Transverse colon (tissue), 4 donors: ENCODE results near the gene GABRA6. TPM values are rescaled to one million over a fixed set of nuclear protein-coding genes. Genes with fewer than 3 reads are reported as not detected.

Source experiments
- DNase-seq: peaks from one replicate; pipeline ENCODE4 v3.0.0-alpha.2; 2019
- H3K27ac ChIP-seq, 4 donors: fragments of 200-600 bp; sonication (generic); 2 replicates each; pipeline ENCODE4 v1.5.1; 2016 to 2018; ENCODE audit warnings: inconsistent platforms in 4 of 4
- H3K27me3 ChIP-seq: fragments of 200-600 bp; sonication (generic); 2 replicates; pipeline ENCODE4 v1.5.1; 2017; ENCODE audit warnings: inconsistent platforms
- H3K36me3 ChIP-seq, 4 donors: fragments of 200-600 bp; sonication (generic); 2 replicates each; pipeline ENCODE4 v1.5.1; 2017 to 2019; ENCODE audit warnings: inconsistent platforms in 4 of 4
- H3K4me1 ChIP-seq, 4 donors: fragments of 200-600 bp; sonication (generic); 2 replicates each; pipeline ENCODE4 v1.5.1; 2017 to 2020; ENCODE audit warnings: inconsistent platforms in 4 of 4
- H3K4me3 ChIP-seq, 4 donors: fragments of 200-600 bp; sonication (generic); 1 replicate in 1 of 4; 2 replicates in 3 of 4; pipeline versions ENCODE4 v1.5.1 to v1.6.1; 2017 to 2019; ENCODE audit warnings: inconsistent platforms in 4 of 4
- H3K9me3 ChIP-seq, 2 donors: fragments of 200-600 bp; sonication (generic); 2 replicates each; pipeline ENCODE4 v1.5.1; 2017 to 2019; ENCODE audit warnings: inconsistent platforms in 2 of 2
- EP300 ChIP-seq: sonication (generic); formaldehyde crosslinking; IDR thresholded peaks from one replicate; pipeline ENCODE4 v1.6.1; 2017; ENCODE audit warnings: antibody characterized with exemption, low read depth
- POLR2A ChIP-seq: fragments of 450-650 bp; IDR thresholded peaks from one replicate; pipeline ENCODE4 v1.6.1; 2016; ENCODE audit warnings: antibody characterized with exemption, mild to moderate bottlenecking, moderate library complexity
- POLR2AphosphoS5 ChIP-seq, 3 donors: sonication (generic); formaldehyde crosslinking; IDR thresholded peaks; one replicate each; pipeline ENCODE4 v1.6.1; 2016; ENCODE audit warnings: antibody characterized with exemption in 3 of 3
- WGBS, 2 donors: methylation state at CpG; one replicate each; pipeline ENCODE4 v1.1.5; 2018; ENCODE audit warnings: low coverage in 1 of 2; 5-methylcytosine and 5-hydroxymethylcytosine counted together
- in situ Hi-C, 4 donors: fragments of 200-750 bp; cut with MboI; loops; one replicate each; pipeline versions ENCODE4 v1.15.0 to v1.15.1; 2017; ENCODE audit warnings: low sequenced_read_pairs in 3 of 4, low pct_ligation_motif_present in 1 of 4, low pct_unique_long_range_greater_than_20kb in 1 of 4
- intact Hi-C: fragments of 100-400 bp; cut with DNase I; formaldehyde crosslinking; loops from one replicate; pipeline ENCODE4 v1.15.1; 2023; ENCODE audit warnings: low total_unique reads
- total RNA-seq, 4 donors: library from RNA; depleted of rRNA; stranded (reverse); fragments of >200 nt; gene quantifications; one replicate each; pipeline ENCODE4 v1.1.0, GENCODE V29; 2016
- TF ChIP-seq, protein P1 (sequence below), 5 experiments: fragments of 200-600 bp in 3 of 5; fragments of 450-650 bp in 2 of 5; sonication (generic) in 3 of 5; IDR thresholded peaks; 1 replicate in 2 of 5; 2 replicates in 3 of 5; pipeline ENCODE4 v1.5.1; 2016 to 2017; ENCODE audit warnings: antibody characterized with exemption in 5 of 5, inconsistent platforms in 3 of 5, mild to moderate bottlenecking in 2 of 5, moderate library complexity in 1 of 5

Gene GABRA6
- total RNA-seq, 4 donors from 2014 or later: not detected

DNA sequence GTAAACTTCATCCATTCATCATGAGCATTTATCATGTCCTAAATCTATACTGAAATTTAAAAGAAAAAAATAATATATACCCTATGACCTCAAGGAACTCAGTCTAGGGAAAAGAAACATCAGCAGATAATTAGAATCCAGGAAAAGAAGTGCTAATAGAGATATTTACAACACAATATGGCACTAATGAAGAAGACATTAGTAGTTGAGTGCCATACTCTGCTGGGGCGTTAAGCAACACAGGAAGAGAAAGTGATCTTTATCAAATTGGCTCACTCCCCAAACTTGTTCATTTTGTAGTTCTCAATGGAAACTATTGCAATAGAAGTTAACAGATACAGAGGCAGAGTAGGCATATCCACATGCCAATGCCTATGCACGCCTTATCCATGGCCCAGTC lies 27.5 kb downstream of the GABRA6 start:
- H3K36me3 ChIP-seq: no peaks in the 10 kb centered on the region
- intact Hi-C loops: no loop called here
- H3K27ac ChIP-seq: no peak overlapping the region
- no peaks in the 10 kb centered on the region for H3K27me3 ChIP-seq
- in situ Hi-C loops: no loop called here
- WGBS, 2 donors: 51% methylated on average over 2 of the region's 2 CpGs; no CpG with 5 or more reads in 1 of the 2 donors
- H3K4me1 ChIP-seq: no peaks in the 10 kb centered on the region
- TF ChIP-seq POLR2AphosphoS5 (IDR thresholded peaks at IDR 0.05) (no peak), EP300 (no peak), POLR2A (no peak)
- TF ChIP-seq, protein P1, sequence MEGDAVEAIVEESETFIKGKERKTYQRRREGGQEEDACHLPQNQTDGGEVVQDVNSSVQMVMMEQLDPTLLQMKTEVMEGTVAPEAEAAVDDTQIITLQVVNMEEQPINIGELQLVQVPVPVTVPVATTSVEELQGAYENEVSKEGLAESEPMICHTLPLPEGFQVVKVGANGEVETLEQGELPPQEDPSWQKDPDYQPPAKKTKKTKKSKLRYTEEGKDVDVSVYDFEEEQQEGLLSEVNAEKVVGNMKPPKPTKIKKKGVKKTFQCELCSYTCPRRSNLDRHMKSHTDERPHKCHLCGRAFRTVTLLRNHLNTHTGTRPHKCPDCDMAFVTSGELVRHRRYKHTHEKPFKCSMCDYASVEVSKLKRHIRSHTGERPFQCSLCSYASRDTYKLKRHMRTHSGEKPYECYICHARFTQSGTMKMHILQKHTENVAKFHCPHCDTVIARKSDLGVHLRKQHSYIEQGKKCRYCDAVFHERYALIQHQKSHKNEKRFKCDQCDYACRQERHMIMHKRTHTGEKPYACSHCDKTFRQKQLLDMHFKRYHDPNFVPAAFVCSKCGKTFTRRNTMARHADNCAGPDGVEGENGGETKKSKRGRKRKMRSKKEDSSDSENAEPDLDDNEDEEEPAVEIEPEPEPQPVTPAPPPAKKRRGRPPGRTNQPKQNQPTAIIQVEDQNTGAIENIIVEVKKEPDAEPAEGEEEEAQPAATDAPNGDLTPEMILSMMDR (IDR thresholded peaks at IDR 0.05): no peak
- no peak overlapping the region for H3K4me3 ChIP-seq
- DNase-seq: no peak
- H3K9me3 ChIP-seq: no peaks in the 10 kb centered on the region

DNA sequence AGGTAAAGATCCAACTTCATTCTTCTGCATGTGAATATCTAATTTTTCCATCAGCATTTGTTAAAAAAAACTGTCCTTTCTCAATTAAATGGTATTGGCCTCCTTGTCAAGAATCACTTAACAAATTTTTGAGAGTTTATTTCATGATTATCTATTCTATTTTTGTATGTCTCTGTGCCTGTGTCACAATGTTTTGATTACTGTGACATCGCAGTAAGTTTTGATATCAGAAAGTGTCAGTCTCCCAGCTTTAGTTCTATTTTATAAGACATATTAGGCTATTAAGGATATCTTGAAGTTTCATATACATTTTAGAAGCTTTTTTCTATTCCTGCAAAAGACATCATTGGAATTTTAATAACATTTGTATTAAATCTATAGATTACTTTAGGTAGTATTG lies 33.6 kb downstream of the GABRA6 start:
- H3K36me3 ChIP-seq: no peaks in the 10 kb centered on the region
- in situ Hi-C loops: no loop called here
- H3K4me1 ChIP-seq: no peaks in the 10 kb centered on the region
- H3K4me3 ChIP-seq: no peak overlapping the region
- no peaks in the 10 kb centered on the region for H3K9me3 ChIP-seq
- TF ChIP-seq EP300 (no peak), POLR2AphosphoS5 (IDR thresholded peaks at IDR 0.05) (no peak), POLR2A (no peak)
- TF ChIP-seq, protein P1 (IDR thresholded peaks at IDR 0.05): no peak
- no peak overlapping the region for H3K27ac ChIP-seq
- no peaks in the 10 kb centered on the region for H3K27me3 ChIP-seq
- DNase-seq: no peak
- intact Hi-C loops: no loop called here
- 96 to 100% methylated on average over 1 of the region's 1 CpG for WGBS, 2 donors

- Histone ChIP-seq H3K36me3 (no peaks in the 10 kb centered on the region), H3K27me3 (no peaks in the 10 kb centered on the region), H3K9me3 (no peaks in the 10 kb centered on the region), H3K4me1 (no peaks in the 10 kb centered on the region), H3K27ac (no peak overlapping the region), H3K4me3 (no peak overlapping the region)
- in situ Hi-C loops: no loop called here
- DNase-seq: no peak
- intact Hi-C loops: no loop called here
- TF ChIP-seq, protein P1 (IDR thresholded peaks at IDR 0.05): no peak
- TF ChIP-seq POLR2AphosphoS5 (IDR thresholded peaks at IDR 0.05): no peak
Measured at GRCh38 chr5:161720460-161720859, 34.9 kb downstream of the GABRA6 start.

DNA sequence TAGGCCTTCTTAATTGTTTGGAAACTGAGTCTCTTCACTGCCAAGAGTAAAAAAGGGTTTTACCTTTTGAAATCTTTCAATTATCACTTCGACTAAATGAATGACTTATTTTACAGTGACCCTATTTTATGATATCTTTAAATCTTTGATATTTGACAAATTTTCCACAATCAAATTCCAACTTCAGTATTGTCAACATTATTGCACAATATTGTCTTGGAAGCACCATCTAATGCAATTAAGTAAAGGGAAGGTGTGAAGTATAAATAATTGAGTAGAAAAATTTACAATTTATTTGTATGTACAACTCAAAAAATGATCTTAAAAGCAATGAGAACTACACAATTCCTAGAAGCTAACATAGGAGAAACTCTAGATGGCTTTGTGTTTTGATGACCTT lies 49.2 kb downstream of the GABRA6 start:
- intact Hi-C loops (no loop called here), in situ Hi-C loops (no loop called here)
- H3K36me3 ChIP-seq: no peaks in the 10 kb centered on the region
- no peaks in the 10 kb centered on the region for H3K27me3 ChIP-seq
- no peak overlapping the region for H3K27ac ChIP-seq
- H3K4me1 ChIP-seq: no peaks in the 10 kb centered on the region
- no peak for TF ChIP-seq POLR2A
- no peak for TF ChIP-seq EP300
- TF ChIP-seq, protein P1 (IDR thresholded peaks at IDR 0.05): no peak
- no peak for TF ChIP-seq POLR2AphosphoS5 (IDR thresholded peaks at IDR 0.05)
- H3K4me3 ChIP-seq: no peak overlapping the region
- no peak for DNase-seq
- 50 to 80% methylated on average over 1 of the region's 1 CpG for WGBS, 2 donors
- H3K9me3 ChIP-seq: no peaks in the 10 kb centered on the region
